GM12873 (cell line): ENCODE results near the gene SRSF9.

Experiments used
- CTCF ChIP-seq: IDR thresholded peaks from 2 replicates; pipeline ENCODE4 v1.5.1; 2012; ENCODE audit warnings: low read depth, mild to moderate bottlenecking, moderate library complexity, low read length, control low read depth; ENCODE audit not compliant: insufficient read depth; ENCODE audit errors: missing control alignments

The SRSF9 gene

DNA sequence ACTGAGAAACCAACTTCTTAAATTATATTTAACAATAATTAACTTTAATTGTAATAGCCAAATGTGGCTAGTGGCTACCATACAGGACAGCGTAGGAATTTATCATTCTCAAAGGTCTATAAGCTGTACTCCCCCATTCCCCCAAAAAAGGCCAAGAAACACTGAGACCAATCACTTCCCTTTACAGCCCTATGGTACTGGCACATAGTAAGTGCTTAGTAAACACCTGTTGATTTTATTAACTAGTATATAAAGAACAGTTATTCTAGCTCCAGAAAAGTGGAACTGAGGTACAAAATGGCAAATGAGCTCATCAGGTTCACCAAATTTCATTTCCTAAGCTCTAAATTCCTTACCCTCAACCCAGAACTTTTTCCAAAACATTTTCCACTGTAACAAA lies 6.1 kb upstream of the SRSF9 start:
- no peak for TF ChIP-seq CTCF

- no peak for TF ChIP-seq CTCF
Measured at GRCh38 chr12:120474616-120474960, 5.0 kb upstream of the SRSF9 start.

DNA sequence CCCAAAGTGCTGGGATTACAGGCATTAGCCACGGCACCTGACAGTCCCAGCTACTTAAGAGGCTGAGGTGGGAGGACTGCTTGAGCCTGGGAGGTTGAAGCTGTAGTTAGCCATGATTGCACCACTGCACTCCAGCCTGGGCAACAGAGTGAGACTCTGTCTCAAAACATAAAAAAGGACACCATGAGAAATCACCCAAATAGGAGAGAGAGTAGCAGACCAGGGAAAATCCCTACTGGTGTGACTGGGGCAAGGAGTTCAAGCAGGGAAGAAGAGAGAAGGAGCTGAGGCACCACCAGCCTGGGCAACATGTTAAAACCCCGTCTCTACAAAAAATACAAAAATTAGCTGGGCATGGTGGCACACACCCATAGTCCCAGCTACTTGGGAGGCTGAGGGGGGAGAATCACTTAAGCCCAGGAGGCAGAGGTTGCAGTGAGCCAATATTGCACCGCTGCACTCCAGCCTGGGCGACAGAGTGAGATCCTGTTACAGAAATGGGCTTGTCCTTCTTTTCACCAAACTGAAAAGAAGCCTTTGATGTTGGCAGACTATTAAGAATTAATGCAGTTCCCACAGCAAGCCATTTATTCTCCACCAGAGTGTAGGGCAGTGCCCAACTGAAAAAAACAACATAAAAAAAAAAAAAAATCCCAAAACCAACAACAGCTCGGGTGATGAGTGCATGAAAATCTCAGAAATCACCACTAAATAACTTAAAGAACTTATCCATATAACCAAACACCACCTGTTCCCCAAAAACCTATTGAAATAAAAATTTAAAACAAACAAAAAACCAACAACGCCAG lies 4.5 kb upstream of the SRSF9 start:
- TF ChIP-seq CTCF, result no peak

GRCh38 chr12:120472521-120472920 lies 3.0 kb upstream of the SRSF9 start:
- no peak for TF ChIP-seq CTCF

- TF ChIP-seq CTCF, result no peak
Measured at GRCh38 chr12:120470150-120470784, 719 bp upstream of the SRSF9 start.

- no peak for TF ChIP-seq CTCF
Measured at GRCh38 chr12:120468821-120469449, 613 bp downstream of the SRSF9 start.

DNA sequence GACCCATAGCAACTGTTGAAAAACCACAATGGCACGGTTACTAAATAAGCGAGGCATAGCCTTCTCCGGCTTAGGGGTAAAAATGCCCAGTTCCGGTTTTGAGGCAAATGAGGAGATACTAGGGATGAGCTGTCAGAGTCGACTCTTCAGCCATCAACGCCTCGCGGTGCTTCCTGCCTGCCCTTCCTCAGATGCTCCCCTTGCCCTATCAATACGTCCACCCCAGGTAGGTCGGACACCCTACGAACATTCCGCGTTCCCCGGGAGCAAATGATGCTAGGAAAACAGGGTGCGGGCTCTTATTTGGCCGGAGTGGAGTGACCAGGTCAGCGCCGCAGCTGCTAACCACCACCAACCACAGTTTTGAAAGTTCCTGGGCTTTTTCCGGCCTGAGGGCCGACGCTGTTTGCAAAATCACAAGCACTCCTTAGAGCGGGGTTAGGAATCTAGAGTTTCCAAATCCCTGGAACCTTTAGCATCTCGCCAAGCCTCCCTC lies 1.2 kb downstream of the SRSF9 start:
- no peak for TF ChIP-seq CTCF
